K562 (cell line): ENCODE results near the gene VEGFB. TPM values are rescaled to one million over a fixed set of nuclear protein-coding genes. Genes with fewer than 3 reads are reported as not detected.

Experiments used
- BRD9 ChIP-seq: fragments of 450-650 bp; IDR thresholded peaks from 2 replicates; pipeline ENCODE4 v1.6.1; 2018; ENCODE audit warnings: low read depth; ENCODE audit not compliant: partially characterized antibody
- CBFA2T3 ChIP-seq: fragments of 450-650 bp; IDR thresholded peaks from 2 replicates; pipeline ENCODE4 v1.6.1; 2017
- DACH1 ChIP-seq: fragments of 450-650 bp; IDR thresholded peaks from 2 replicates; pipeline ENCODE4 v1.6.1; 2018; ENCODE audit not compliant: partially characterized antibody
- ERF ChIP-seq: fragments of 450-650 bp; formaldehyde crosslinking; IDR thresholded peaks from 2 replicates; pipeline ENCODE4 v1.4.0; 2020; ENCODE audit warnings: mild to moderate bottlenecking, mixed read lengths
- ILF3 ChIP-seq: fragments of 450-650 bp; IDR thresholded peaks from 2 replicates; pipeline ENCODE4 v1.6.1; 2018; ENCODE audit warnings: antibody characterized with exemption, mild to moderate bottlenecking, moderate library complexity, borderline replicate concordance
- KAT7 ChIP-seq: sonication (generic); formaldehyde crosslinking; IDR thresholded peaks from 2 replicates; pipeline ENCODE4 v1.8.0; 2022; ENCODE audit warnings: missing genetic modification reagents, mild to moderate bottlenecking, borderline replicate concordance
- KDM1A ChIP-seq, 2 experiments: fragments of 450-650 bp; IDR thresholded peaks; 2 replicates each; pipeline ENCODE4 v1.6.1; 2016; ENCODE audit warnings: mild to moderate bottlenecking in 2 of 2
- MEIS2 ChIP-seq: fragments of 450-650 bp; IDR thresholded peaks from 2 replicates; pipeline ENCODE4 v1.6.1; 2014; ENCODE audit warnings: mild to moderate bottlenecking; ENCODE audit not compliant: partially characterized antibody
- MTA1 ChIP-seq: fragments of 450-650 bp; IDR thresholded peaks from 2 replicates; pipeline ENCODE4 v1.6.1; 2017; ENCODE audit warnings: borderline replicate concordance
- NFRKB ChIP-seq: fragments of 450-650 bp; IDR thresholded peaks from 2 replicates; pipeline ENCODE4 v1.6.1; 2016; ENCODE audit warnings: low read depth
- SREBF1 ChIP-seq: fragments of 150-350 bp; IDR thresholded peaks from 2 replicates; pipeline ENCODE4 v1.6.1; 2014; ENCODE audit warnings: antibody characterized with exemption, low read depth, low read length, borderline replicate concordance
- ZNF699 ChIP-seq: fragments of 250-450 bp; sonication (Bioruptor Pico); IDR thresholded peaks from 2 replicates; pipeline ENCODE4 v1.8.0; 2021; ENCODE audit warnings: mild to moderate bottlenecking, moderate library complexity; ENCODE audit not compliant: insufficient replicate concordance
- polyA plus RNA-seq, 8 experiments: library from polyadenylated mRNA; depleted of rRNA in 4 of 8; stranded (reverse) in 5 of 8; unstranded in 3 of 8; fragments of >200 nt; fragmentation: Nextera tagmentation in 2 of 8; fragmentation: Illumina TruSeq in 1 of 8; extraction: Ambion mirVana in 2 of 8; extraction: Trizol in 1 of 8; gene quantifications; 2 replicates each; pipeline versions ENCODE4 v1.2.1 to v1.2.3, GENCODE V29; 2011 to 2014; ENCODE audit warnings: inconsistent platforms in 1 of 8, missing spikeins in 1 of 8
- total RNA-seq, 7 experiments: library from RNA; depleted of rRNA in 6 of 7; stranded (reverse); fragments of >200 nt in 6 of 7; fragmentation: Illumina TruSeq in 2 of 7; extraction: Trizol in 2 of 7; gene quantifications; 2 replicates each; pipeline versions ENCODE4 v1.2.1 to v1.2.3, GENCODE V29; 2011 to 2021; ENCODE audit warnings: low replicate concordance in 1 of 7
- TF ChIP-seq, protein P1 (sequence below): fragments of 450-650 bp; IDR thresholded peaks from 2 replicates; pipeline ENCODE4 v1.6.1; 2016; ENCODE audit warnings: low read depth
- TF ChIP-seq, protein P2 (sequence below): fragments of 250-450 bp; sonication (Bioruptor Pico); IDR thresholded peaks from 2 replicates; pipeline ENCODE4 v1.4.0; 2020; ENCODE audit warnings: mild to moderate bottlenecking, moderate library complexity, borderline replicate concordance
- TF ChIP-seq, protein P3 (sequence below): IDR thresholded peaks from 2 replicates; pipeline ENCODE4 v1.6.1; 2014; ENCODE audit warnings: antibody characterized with exemption

Gene VEGFB
- total and polyA plus RNA-seq, 9 of the 15 experiments (the other 6 are each of a cell fraction or from before 2014, with no cell fraction given): 11.0 to 83.4 (median 25.7) TPM

DNA sequence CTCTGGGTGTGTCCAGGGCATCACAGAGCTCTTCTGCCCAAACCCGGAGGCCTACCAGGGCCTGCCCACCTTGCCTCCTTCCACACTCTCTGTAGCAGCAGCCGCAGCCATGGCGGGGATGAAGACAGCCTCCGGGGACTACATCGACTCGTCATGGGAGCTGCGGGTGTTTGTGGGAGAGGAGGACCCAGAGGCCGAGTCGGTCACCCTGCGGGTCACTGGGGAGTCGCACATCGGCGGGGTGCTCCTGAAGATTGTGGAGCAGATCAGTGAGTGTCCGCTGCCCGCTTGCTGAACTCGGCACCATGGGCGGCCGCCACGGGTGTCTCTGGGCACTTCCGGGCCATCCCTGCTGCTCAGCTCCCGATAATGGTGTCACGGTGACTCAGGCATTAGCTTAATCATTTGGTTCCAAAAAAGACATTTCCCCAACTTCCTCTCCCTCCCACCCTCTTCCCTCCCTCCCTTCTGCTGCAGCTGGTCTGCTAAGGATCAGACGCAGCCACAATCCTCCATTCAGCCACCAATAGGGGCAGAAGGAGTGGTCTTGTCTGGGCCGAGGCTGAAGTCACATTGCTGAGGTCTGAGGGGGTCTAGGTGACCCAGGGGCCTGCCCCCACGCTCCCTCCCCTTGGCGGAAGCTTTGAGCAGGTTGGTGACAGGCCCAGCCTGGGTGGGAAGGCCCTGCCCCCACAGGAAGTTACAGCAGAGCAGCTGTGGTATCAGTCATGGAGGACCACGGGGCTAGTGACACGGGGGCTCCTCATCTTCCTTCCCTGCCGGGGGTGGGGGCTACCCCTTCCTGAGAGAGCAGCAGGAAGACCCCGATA, 26.9 kb upstream of the VEGFB start (continued):
- TF ChIP-seq, protein P1, sequence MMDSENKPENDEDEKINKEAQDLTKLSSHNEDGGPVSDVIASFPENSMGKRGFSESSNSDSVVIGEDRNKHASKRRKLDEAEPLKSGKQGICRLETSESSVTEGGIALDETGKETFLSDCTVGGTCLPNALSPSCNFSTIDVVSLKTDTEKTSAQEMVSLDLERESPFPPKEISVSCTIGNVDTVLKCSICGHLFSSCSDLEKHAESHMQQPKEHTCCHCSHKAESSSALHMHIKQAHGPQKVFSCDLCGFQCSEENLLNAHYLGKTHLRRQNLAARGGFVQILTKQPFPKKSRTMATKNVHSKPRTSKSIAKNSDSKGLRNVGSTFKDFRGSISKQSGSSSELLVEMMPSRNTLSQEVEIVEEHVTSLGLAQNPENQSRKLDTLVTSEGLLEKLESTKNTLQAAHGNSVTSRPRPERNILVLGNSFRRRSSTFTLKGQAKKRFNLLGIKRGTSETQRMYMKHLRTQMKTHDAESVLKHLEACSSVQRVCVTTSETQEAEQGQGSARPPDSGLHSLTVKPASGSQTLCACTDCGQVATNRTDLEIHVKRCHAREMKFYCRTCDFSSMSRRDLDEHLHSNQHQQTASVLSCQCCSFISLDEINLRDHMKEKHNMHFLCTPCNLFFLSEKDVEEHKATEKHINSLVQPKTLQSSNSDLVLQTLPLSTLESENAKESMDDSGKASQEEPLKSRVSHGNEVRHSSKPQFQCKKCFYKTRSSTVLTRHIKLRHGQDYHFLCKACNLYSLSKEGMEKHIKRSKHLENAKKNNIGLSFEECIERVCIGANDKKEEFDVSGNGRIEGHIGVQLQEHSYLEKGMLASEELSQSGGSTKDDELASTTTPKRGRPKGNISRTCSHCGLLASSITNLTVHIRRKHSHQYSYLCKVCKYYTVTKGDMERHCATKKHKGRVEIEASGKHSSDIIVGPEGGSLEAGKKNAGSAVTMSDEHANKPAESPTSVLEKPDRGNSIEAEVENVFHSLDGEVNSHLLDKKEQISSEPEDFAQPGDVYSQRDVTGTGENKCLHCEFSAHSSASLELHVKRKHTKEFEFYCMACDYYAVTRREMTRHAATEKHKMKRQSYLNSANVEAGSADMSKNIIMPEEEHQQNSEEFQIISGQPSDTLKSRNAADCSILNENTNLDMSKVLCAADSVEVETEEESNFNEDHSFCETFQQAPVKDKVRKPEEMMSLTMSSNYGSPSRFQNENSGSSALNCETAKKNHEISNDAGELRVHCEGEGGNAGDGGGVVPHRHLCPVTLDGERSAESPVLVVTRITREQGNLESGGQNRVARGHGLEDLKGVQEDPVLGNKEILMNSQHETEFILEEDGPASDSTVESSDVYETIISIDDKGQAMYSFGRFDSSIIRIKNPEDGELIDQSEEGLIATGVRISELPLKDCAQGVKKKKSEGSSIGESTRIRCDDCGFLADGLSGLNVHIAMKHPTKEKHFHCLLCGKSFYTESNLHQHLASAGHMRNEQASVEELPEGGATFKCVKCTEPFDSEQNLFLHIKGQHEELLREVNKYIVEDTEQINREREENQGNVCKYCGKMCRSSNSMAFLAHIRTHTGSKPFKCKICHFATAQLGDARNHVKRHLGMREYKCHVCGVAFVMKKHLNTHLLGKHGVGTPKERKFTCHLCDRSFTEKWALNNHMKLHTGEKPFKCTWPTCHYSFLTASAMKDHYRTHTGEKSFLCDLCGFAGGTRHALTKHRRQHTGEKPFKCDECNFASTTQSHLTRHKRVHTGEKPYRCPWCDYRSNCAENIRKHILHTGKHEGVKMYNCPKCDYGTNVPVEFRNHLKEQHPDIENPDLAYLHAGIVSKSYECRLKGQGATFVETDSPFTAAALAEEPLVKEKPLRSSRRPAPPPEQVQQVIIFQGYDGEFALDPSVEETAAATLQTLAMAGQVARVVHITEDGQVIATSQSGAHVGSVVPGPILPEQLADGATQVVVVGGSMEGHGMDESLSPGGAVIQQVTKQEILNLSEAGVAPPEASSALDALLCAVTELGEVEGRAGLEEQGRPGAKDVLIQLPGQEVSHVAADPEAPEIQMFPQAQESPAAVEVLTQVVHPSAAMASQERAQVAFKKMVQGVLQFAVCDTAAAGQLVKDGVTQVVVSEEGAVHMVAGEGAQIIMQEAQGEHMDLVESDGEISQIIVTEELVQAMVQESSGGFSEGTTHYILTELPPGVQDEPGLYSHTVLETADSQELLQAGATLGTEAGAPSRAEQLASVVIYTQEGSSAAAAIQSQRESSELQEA: no peak
- TF ChIP-seq ERF (CRISPR knock-in tag) (peak; percentile 75), ILF3 (no peak), ZNF699 (CRISPR knock-in tag) (no peak), SREBF1 (no peak), NFRKB (peak; percentile 93; the same call in 1 of the 2 replicates), KAT7 (CRISPR knock-in tag) (peak; percentile 21; the same call in 1 of the 2 replicates), DACH1 (peak; percentile 90), MTA1 (0 out of 2 replicates have a peak, but pooled peaks have one; percentile 45), KDM1A (IDR thresholded peaks at IDR 0.05) (0 out of 4 replicates have a peak, but pooled peaks of 1 of the 2 experiments have one; percentile 0), BRD9 (peak; percentile 81), MEIS2 (peak; percentile 61), CBFA2T3 (peak; percentile 84)
- TF ChIP-seq, protein P2, sequence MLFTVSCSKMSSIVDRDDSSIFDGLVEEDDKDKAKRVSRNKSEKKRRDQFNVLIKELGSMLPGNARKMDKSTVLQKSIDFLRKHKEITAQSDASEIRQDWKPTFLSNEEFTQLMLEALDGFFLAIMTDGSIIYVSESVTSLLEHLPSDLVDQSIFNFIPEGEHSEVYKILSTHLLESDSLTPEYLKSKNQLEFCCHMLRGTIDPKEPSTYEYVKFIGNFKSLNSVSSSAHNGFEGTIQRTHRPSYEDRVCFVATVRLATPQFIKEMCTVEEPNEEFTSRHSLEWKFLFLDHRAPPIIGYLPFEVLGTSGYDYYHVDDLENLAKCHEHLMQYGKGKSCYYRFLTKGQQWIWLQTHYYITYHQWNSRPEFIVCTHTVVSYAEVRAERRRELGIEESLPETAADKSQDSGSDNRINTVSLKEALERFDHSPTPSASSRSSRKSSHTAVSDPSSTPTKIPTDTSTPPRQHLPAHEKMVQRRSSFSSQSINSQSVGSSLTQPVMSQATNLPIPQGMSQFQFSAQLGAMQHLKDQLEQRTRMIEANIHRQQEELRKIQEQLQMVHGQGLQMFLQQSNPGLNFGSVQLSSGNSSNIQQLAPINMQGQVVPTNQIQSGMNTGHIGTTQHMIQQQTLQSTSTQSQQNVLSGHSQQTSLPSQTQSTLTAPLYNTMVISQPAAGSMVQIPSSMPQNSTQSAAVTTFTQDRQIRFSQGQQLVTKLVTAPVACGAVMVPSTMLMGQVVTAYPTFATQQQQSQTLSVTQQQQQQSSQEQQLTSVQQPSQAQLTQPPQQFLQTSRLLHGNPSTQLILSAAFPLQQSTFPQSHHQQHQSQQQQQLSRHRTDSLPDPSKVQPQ (CRISPR knock-in tag): no peak
- TF ChIP-seq, protein P3, sequence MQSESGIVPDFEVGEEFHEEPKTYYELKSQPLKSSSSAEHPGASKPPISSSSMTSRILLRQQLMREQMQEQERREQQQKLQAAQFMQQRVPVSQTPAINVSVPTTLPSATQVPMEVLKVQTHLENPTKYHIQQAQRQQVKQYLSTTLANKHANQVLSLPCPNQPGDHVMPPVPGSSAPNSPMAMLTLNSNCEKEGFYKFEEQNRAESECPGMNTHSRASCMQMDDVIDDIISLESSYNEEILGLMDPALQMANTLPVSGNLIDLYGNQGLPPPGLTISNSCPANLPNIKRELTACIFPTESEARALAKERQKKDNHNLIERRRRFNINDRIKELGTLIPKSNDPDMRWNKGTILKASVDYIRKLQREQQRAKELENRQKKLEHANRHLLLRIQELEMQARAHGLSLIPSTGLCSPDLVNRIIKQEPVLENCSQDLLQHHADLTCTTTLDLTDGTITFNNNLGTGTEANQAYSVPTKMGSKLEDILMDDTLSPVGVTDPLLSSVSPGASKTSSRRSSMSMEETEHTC: 0 out of 2 replicates have a peak, but pooled peaks have one; percentile 12
